ENCODE data around the gene C3orf52.

The C3orf52 gene

DNA sequence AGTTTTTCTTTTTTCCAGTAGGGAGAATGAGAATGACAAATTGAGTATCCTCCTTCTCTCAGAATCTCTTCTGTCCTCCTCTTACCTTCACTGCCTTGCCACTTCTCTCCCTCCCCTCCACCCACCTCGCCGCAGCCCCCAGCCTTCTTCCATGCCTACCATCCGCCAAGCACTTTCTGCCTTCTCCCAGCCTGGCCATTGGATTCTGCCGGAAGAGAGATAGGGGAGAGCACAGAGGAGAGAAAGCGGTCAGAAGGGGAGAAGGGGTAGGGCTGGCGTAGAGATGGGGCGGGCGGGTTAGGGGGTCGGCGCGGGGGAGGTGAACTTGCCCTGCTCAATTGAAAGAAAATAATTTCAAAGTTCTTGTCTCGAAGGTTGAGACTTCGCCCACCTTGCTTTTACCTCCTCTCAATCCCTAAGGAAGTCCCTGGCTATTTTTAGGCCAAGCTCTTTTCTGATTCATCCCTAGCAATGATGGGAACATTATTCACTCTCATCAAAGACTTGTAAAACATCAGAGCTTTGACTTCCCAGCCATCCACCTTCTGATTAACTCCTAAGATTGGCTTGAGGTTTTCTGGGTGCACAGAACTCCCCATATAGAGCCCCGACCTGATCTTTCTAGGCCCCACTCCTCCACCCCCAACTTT is 811 bp downstream of the C3orf52 start:
- no peak for DNase-seq

GRCh38 chr3:112087746-112088145 is 1.6 kb downstream of the C3orf52 start:
- DNase-seq: no peak

- no peak for DNase-seq
Measured at GRCh38 chr3:112088944-112089343, 2.8 kb downstream of the C3orf52 start.

DNA sequence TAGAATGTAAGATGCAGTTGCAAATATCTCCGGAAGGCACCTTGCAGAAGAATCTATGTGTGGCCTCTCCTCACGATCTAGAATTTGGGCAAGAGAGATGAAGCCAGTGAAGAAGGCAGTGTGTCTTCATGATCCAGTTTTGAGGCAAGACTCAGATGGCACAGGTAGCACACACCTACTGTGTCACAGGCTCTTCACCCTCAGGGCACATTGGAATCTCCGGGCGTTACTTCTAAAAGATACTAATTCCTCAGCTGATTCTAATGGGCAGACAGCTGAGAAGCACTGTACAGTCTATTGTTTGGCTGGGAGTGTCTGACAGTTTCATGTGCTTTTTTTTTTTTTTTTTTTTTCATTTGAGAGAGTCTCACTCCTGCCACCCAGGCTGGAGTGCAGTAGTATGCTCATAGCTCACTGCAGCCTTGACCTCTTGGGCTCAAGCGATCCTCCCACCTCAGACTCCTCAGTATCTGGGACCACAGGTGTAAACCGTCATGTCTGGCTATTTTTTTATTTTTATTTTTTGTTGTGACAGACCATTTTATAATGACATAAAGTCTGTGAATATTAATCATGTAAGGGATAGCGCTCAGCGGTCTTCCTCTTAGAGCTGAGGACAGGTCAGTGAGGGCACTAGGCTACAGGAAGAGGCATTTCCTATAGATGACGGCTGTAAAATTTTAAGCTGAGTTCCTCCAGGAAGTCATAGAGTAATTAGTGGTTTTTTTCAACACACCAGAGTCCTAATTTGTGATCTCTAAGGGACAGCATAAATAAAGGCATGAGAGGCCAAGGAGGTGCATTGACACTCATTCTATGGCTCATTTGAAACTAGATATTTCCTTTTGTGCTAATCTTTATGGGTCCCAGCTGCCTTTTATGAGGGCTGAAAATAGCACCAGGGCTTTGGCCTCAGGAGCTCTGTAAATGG is 4.0 kb downstream of the C3orf52 start:
- no peak for DNase-seq

- DNase-seq: no peak
Measured at GRCh38 chr3:112090887-112091586, 4.8 kb downstream of the C3orf52 start.

- DNase-seq: no peak
Measured at GRCh38 chr3:112092496-112093179, 6.4 kb downstream of the C3orf52 start.

- DNase-seq: no peak
Measured at GRCh38 chr3:112093180-112093522, 7.0 kb downstream of the C3orf52 start.

GRCh38 chr3:112095731-112096130 is 9.5 kb downstream of the C3orf52 start:
- DNase-seq: no peak

GRCh38 chr3:112096176-112096575 is 10.0 kb downstream of the C3orf52 start:
- DNase-seq: no peak

- no peak for DNase-seq
Measured at GRCh38 chr3:112097378-112097777, 11.2 kb downstream of the C3orf52 start.

GRCh38 chr3:112101916-112102315 is 15.7 kb downstream of the C3orf52 start:
- DNase-seq: no peak

GRCh38 chr3:112104774-112105173 is 18.6 kb downstream of the C3orf52 start:
- no peak for DNase-seq

GRCh38 chr3:112109322-112109721 is 23.1 kb downstream of the C3orf52 start:
- DNase-seq: no peak

DNA sequence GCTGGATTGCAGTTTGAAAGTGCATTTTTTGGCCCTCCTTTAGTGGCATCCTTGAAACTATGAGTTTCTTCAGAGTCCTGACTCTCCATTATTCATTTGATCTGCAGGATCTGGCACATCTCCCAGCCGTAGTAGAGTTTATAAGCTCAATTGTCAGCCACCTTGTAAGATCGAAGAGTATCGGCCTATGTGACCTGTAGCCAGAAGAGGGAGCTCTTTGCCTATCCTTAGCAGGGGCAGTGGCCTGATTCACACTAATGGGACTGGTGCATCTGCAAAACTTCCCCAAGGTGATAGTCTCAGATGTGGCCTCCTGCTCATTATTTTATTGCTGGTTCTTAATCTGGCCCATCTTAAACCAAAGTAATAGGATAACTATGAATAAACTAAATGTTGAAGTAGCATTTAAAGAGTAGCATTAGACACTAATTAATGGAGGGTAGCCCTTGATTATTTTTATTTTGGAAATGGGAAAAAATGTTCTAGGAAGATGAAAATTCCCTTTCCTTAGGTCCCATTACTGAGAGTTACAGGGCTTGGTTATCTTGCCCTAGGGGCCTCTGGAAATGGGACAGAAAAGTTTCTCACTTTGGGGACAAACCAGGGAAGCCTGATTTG is 25.7 kb downstream of the C3orf52 start:
- DNase-seq: no peak

DNA sequence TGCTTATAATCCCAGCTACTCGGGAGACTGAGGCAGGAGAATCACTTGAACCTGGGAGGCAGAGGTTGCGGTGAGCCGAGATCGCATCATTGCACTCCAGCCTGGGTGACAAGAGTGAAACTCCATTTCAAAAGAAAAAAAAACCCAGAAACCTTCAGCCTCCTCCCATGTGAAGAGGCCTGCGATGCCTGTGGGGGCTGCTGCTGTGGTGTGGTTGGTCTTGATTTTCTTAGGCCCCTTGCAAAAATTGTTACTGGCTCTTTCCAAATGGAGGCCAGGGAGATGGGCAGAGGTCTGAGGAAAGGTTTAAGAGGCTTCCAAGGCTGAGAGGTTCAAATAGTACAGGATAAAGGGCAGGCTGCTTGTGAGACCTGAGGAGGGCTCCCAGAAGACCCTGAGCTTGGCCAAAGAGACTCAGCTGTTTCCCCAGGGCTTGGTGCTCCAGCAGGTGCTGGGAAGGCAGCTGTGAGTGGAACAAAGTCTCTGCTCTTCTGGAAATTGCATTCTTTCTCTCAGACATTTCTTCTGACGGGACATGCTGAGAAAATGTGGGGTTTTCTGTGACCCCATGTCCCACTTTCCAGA is 28.5 kb downstream of the C3orf52 start:
- DNase-seq: no peak

DNA sequence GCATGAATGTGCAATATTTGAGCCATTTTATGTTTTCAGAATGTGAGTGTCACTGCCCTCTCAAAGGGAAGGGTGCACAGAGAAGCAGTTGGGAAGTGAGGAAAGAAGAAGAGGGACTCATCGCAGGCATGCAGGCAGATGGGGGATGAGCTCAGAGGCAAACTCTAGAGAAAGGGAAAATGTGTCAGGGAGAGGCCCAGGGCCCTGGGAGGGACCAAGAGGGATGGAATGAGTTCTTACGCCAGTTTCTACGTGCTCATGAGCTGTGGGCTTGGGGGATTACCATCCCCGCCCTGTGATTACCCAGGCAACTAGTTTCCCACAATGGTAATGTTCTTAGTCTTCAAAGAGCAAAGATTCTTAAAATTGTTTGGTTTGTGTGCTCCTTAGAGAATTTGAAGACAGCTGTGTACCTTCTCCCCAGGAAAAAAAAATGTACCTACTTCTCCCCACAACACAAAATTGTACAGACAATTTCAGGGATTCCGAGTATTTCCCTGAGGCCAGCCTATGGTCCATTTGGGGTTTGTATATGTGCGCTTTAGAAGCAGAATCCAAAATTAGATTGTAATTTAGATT is 29.1 kb downstream of the C3orf52 start:
- DNase-seq: no peak

DNA sequence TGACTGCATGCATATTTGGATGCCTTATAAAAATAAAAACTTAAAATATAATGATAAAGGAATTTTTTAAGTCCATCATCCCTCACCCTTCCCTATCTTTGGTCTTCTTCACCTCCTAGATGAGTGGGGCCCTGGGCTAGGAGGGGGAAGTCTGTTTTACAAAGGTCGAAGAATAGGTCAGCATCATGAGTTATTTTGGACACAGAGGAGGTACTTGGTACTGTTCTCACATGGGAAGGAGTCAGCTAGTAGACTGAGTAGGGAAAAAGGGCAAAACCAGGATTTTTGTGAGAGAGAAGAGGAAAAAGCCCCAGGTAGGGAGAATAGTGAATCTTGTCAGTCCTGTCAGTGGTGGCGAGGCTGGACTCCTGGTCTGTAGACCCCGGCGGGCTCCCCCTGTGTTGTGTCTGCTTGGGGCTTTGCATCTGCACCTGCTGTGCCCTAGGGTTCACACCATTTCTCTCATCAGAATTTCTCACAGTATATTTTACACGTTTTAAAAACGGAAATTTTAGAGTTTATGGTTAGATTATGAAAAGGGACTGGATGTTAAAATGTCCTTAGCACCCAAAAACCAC is 29.7 kb downstream of the C3orf52 start:
- DNase-seq: no peak

DNA sequence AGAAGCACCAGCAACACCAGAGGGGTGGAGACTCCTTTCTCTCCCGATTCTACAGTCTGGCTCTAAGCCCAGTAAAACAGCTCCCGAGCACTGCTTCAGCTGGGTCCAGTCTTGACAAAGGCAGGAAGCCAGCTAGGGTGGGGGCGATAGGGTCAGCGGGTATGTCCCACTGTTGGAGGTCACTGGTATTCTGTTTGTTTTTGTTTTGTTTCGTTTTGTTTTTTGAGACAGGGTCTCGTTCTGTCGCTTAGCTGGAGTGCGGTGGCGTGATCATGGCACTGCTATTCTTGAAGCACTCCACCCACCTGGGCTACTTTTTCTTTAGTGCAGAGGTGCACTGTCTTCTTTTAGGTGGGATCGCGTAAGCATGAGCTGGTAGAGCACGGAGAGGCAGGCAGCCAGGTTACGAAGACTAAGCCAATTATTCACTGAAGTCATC is 30.6 kb downstream of the C3orf52 start:
- DNase-seq: no peak

DNA sequence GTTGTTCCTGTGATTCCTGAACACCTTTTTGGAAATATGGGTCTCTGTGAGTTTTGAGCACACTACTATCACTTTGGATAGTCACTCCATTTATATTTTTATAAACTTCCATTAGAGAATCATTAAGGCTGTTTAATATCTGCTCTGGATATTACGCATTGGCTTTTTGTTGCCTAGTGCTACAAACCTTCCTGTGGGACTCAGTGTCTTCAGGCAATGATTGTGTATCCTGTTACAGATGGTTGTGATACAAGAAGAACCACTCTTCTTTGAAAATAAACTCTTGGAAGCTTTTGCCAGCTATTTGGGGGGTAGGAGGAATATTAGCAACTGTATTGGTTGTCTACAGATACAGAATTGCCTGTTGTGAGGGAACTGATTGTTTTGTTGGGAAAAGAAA is 31.2 kb downstream of the C3orf52 start:
- no peak for DNase-seq

DNA sequence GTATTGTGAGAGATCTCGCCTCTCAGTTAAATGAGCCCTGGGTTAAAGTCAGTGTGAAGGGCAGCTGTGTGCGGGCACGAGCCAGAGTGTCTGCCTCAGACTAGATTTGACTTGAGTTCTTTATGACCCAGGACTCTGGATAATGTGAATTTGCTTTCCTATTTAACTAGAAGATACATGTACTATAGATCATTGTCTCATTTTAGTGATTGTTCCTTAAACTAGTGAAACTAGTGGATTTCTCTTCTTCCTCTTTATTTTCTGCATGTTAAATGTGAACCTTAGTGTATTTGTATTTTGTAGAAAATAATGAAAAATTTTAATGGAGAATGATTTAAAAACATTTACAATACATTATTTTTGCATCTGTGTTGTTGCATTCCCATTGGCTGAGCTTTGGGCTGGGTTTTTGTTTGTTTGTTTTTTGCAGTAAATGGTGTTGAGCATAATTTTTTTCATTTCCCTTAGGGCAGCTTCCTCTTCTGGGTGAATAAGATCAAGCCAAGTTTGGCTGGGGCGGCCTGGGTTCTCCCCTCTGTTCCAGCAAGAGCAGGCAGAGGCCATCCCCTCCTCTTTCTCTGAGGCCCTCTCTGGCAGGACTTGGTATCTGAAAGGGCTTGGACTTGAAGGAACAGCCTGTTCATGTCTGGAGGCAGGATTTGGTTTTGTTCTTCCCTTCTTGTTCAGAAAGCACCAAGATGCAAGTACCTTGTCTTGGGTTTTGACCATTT is 31.8 kb downstream of the C3orf52 start:
- no peak for DNase-seq
